ENCODE results near the gene ZNF292.

DNA sequence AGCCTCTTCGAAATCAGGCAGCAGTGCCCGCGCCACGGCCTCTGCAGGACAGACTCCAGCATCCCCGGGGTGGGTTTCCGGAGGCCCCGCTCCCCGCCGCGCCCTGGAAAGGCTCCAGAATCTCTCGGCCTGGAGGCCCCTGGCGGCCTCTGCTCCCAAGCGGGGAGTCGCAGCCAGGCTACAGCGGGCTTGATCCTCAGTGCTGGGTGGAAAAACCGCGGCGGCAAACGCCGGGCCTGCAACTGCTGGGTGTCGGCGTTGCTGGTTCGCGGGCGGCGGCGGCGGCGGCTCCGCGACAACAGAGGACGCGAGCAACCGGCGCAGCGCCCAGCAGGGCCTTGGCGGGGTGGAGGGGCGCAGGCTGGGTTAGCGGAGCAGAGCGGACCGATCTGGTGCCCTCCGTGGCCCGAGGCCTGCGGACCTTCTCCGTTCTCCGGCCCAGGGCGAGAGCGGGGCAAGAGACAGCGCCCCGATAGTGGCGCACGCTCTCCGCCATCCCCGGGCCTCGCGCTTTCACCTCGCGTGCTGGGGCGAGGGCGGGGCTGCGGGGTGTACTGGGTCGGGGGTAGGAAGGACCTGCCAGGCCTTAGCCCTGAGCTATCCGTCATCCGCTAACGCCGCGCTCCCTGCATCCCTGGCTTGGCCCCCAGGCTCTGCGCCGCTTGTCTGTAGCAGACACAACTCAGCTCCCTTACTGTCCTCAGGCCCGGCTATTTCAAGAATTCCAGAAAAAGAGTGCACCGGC, 3.4 kb upstream of the ZNF292 start:
- TF ChIP-seq, protein P1, sequence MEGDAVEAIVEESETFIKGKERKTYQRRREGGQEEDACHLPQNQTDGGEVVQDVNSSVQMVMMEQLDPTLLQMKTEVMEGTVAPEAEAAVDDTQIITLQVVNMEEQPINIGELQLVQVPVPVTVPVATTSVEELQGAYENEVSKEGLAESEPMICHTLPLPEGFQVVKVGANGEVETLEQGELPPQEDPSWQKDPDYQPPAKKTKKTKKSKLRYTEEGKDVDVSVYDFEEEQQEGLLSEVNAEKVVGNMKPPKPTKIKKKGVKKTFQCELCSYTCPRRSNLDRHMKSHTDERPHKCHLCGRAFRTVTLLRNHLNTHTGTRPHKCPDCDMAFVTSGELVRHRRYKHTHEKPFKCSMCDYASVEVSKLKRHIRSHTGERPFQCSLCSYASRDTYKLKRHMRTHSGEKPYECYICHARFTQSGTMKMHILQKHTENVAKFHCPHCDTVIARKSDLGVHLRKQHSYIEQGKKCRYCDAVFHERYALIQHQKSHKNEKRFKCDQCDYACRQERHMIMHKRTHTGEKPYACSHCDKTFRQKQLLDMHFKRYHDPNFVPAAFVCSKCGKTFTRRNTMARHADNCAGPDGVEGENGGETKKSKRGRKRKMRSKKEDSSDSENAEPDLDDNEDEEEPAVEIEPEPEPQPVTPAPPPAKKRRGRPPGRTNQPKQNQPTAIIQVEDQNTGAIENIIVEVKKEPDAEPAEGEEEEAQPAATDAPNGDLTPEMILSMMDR (IDR thresholded peaks at IDR 0.05) = peak in 1 of 7 experiments; percentile 13
- peak; percentile 28 to 67 (median 62) for TF ChIP-seq POLR2A (IDR thresholded peaks at IDR 0.05)
